Skeletal muscle cell (primary cell): Measurements from ENCODE around the gene DHRS1.
"Not testable (repeated sequence)": the region's sequence is repeated elsewhere in the genome, so short reads cannot be mapped to it uniquely, and the experiment has no call there.

Experiments
- DNase-seq: peaks from one replicate; pipeline ENCODE4 v3.0.0-alpha.2; 2010; ENCODE audit warnings: low read depth
- H3K4me3 ChIP-seq: 2 replicates; pipeline ENCODE4 v1.5.1; 2011; ENCODE audit warnings: low read depth, mild to moderate bottlenecking, control low read depth, low read length, moderate library complexity

DHRS1 gene

GRCh38 chr14:24329073-24329663 lies 29.6 kb upstream of the DHRS1 start:
- H3K4me3 ChIP-seq = no peak overlapping the region
- DNase-seq = no peak

- DNase-seq, H3K4me3 ChIP-seq: not testable (repeated sequence)
Measured at GRCh38 chr14:24327914-24328313, 28.3 kb upstream of the DHRS1 start.

- DNase-seq = no peak
- H3K4me3 ChIP-seq = no peak overlapping the region
Measured at GRCh38 chr14:24327303-24327702, 27.7 kb upstream of the DHRS1 start.

GRCh38 chr14:24325963-24326362 lies 26.4 kb upstream of the DHRS1 start:
- no peak for DNase-seq
- no peak overlapping the region for H3K4me3 ChIP-seq

GRCh38 chr14:24325041-24325530 lies 25.5 kb upstream of the DHRS1 start:
- no peak for DNase-seq

GRCh38 chr14:24324024-24324423 lies 24.4 kb upstream of the DHRS1 start:
- DNase-seq = no peak
- H3K4me3 ChIP-seq = no peak overlapping the region

More at GRCh38 chr14:24325041-24325530, 25.5 kb upstream of the DHRS1 start:
- H3K4me3 ChIP-seq = no peak overlapping the region

- no peak overlapping the region for H3K4me3 ChIP-seq
- DNase-seq = no peak
Measured at GRCh38 chr14:24323341-24323740, 23.8 kb upstream of the DHRS1 start.

GRCh38 chr14:24322672-24323071 lies 23.1 kb upstream of the DHRS1 start:
- no peak overlapping the region for H3K4me3 ChIP-seq
- DNase-seq = no peak

GRCh38 chr14:24321212-24321975 lies 21.8 kb upstream of the DHRS1 start:
- no peak for DNase-seq
- H3K4me3 ChIP-seq = no peak overlapping the region

GRCh38 chr14:24317141-24317928 lies 17.8 kb upstream of the DHRS1 start:
- DNase-seq = no peak
- no peak overlapping the region for H3K4me3 ChIP-seq

- no peak for DNase-seq
- no peak overlapping the region for H3K4me3 ChIP-seq
Measured at GRCh38 chr14:24316597-24316950, 17.0 kb upstream of the DHRS1 start.

GRCh38 chr14:24315807-24316596 lies 16.4 kb upstream of the DHRS1 start:
- no peak overlapping the region for H3K4me3 ChIP-seq
- no peak for DNase-seq

- no peak overlapping the region for H3K4me3 ChIP-seq
- no peak for DNase-seq
Measured at GRCh38 chr14:24315243-24315806, 15.7 kb upstream of the DHRS1 start.

- no peak overlapping the region for H3K4me3 ChIP-seq
- DNase-seq = no peak
Measured at GRCh38 chr14:24314377-24315193, 15.0 kb upstream of the DHRS1 start.

- H3K4me3 ChIP-seq = no peak overlapping the region
- DNase-seq = no peak
Measured at GRCh38 chr14:24313913-24314312, 14.3 kb upstream of the DHRS1 start.

GRCh38 chr14:24312736-24313507 lies 13.3 kb upstream of the DHRS1 start:
- DNase-seq = no peak
- H3K4me3 ChIP-seq = no peak overlapping the region

- DNase-seq = no peak
- no peak overlapping the region for H3K4me3 ChIP-seq
Measured at GRCh38 chr14:24311837-24312615, 12.4 kb upstream of the DHRS1 start.
